Esophagus muscularis mucosa (tissue), 4 donors: ENCODE data around the gene ANAPC10.

Source experiments
- CTCF ChIP-seq, 3 experiments: fragments of 200-600 bp in 2 of 3; fragments of 450-650 bp in 1 of 3; sonication (generic) in 2 of 3; IDR thresholded peaks; one replicate each; pipeline ENCODE4 v1.5.1; 2017 to 2019; ENCODE audit warnings: antibody characterized with exemption in 3 of 3, mild to moderate bottlenecking in 2 of 3, moderate library complexity in 1 of 3
- EP300 ChIP-seq: sonication (generic); formaldehyde crosslinking; IDR thresholded peaks from one replicate; pipeline ENCODE4 v1.6.1; 2017; ENCODE audit warnings: antibody characterized with exemption
- POLR2A ChIP-seq: fragments of 450-650 bp; IDR thresholded peaks from one replicate; pipeline ENCODE4 v1.6.1; 2017; ENCODE audit warnings: antibody characterized with exemption, moderate library complexity, mild to moderate bottlenecking, low read depth

GRCh38 chr4:145075742-145076468, 22.1 kb downstream of the ANAPC10 start:
- TF ChIP-seq EP300 (no peak), POLR2A (no peak), CTCF (IDR thresholded peaks at IDR 0.05) (no peak)
